CD14-positive monocyte (primary cell): Measurements from ENCODE around the gene NOP14. TPM values are rescaled to one million over a fixed set of nuclear protein-coding genes. Genes with fewer than 3 reads are reported as not detected.
A peak's percentile ranks its signal among the peaks of the same experiment; 100 is the strongest.
"Not testable (repeated sequence)": the region's sequence is repeated elsewhere in the genome, so short reads cannot be mapped to it uniquely, and the experiment has no call there.

Source experiments
- DNase-seq, 3 donors: peaks; one replicate each; pipeline ENCODE4 v3.0.0-alpha.2; 2011 to 2022
- H2AFZ ChIP-seq: 2 replicates; pipeline ENCODE4 v1.6.0; 2012; ENCODE audit warnings: mild to moderate bottlenecking, low read depth, low read length, inconsistent platforms; ENCODE audit not compliant: insufficient read depth, poor library complexity, severe bottlenecking
- H3K27ac ChIP-seq, 2 donors: 1 replicate in 1 of 2; 2 replicates in 1 of 2; pipeline ENCODE4 v1.5.1; 2012 to 2013; ENCODE audit warnings: low read length in 2 of 2, control low read depth in 1 of 2, inconsistent platforms in 1 of 2, low read depth in 1 of 2, mild to moderate bottlenecking in 1 of 2
- H3K27me3 ChIP-seq, 2 donors: one replicate each; pipeline versions ENCODE4 v1.6.0 to v1.6.1; 2011 to 2013; ENCODE audit warnings: low read length in 2 of 2; ENCODE audit not compliant: control insufficient read depth in 2 of 2, insufficient read depth in 2 of 2
- H3K36me3 ChIP-seq, 2 donors: replicated peaks in 1 of 2; 1 replicate in 1 of 2; 2 replicates in 1 of 2; pipeline versions ENCODE4 v1.5.1 to v1.6.1; 2012 to 2013; ENCODE audit warnings: low read length in 2 of 2, control low read depth in 1 of 2, inconsistent platforms in 1 of 2, mild to moderate bottlenecking in 1 of 2; ENCODE audit not compliant: insufficient read depth in 2 of 2, control insufficient read depth in 1 of 2
- H3K4me1 ChIP-seq, 2 donors: 1 replicate in 1 of 2; 2 replicates in 1 of 2; pipeline versions ENCODE4 v1.5.1 to v1.6.1; 2012 to 2013; ENCODE audit warnings: low read length in 2 of 2, control low read depth in 1 of 2, inconsistent platforms in 1 of 2, mild to moderate bottlenecking in 1 of 2, moderate library complexity in 1 of 2; ENCODE audit not compliant: insufficient read depth in 2 of 2, control insufficient read depth in 1 of 2
- H3K4me2 ChIP-seq: replicated peaks from 2 replicates; pipeline ENCODE3; 2012; ENCODE audit warnings: low read length, moderate library complexity, mild to moderate bottlenecking; ENCODE audit not compliant: poor library complexity, severe bottlenecking; ENCODE audit errors: extremely low read depth
- H3K4me3 ChIP-seq, 3 experiments: fragments of 200-600 bp in 1 of 3; sonication (generic) in 1 of 3; replicated peaks in 1 of 3; 1 replicate in 2 of 3; 2 replicates in 1 of 3; pipeline ENCODE4 v1.5.1; 2011 to 2013; ENCODE audit warnings: low read length in 3 of 3, mild to moderate bottlenecking in 3 of 3, control low read depth in 2 of 3, low read depth in 2 of 3, inconsistent platforms in 1 of 3, moderate library complexity in 1 of 3
- H3K79me2 ChIP-seq: 2 replicates; pipeline ENCODE4 v1.6.0; 2012; ENCODE audit warnings: mild to moderate bottlenecking, control low read depth, inconsistent platforms, low read length, moderate library complexity; ENCODE audit not compliant: insufficient read depth
- H3K9ac ChIP-seq: 2 replicates; pipeline ENCODE4 v1.6.0; 2017; ENCODE audit warnings: low read length, mild to moderate bottlenecking; ENCODE audit not compliant: insufficient read depth, poor library complexity, severe bottlenecking
- H3K9me3 ChIP-seq, 2 donors: replicated peaks in 1 of 2; 1 replicate in 1 of 2; 2 replicates in 1 of 2; pipeline versions ENCODE4 v1.5.1 to v1.6.1; 2012 to 2013; ENCODE audit warnings: low read length in 2 of 2, control low read depth in 1 of 2; ENCODE audit not compliant: control insufficient read depth in 1 of 2, insufficient read depth in 1 of 2
- H4K20me1 ChIP-seq: 2 replicates; pipeline ENCODE4 v1.6.0; 2012; ENCODE audit warnings: mild to moderate bottlenecking, low read length, control low read depth, moderate library complexity; ENCODE audit not compliant: insufficient read depth
- H3K27ac Mint-ChIP-seq, 7 donors: one replicate each; pipeline ENCODE4 v1.8.0; 2020; ENCODE audit warnings: mild to moderate bottlenecking in 7 of 7, mixed read lengths in 7 of 7, moderate library complexity in 6 of 7, inconsistent platforms in 2 of 7
- H3K27me3 Mint-ChIP-seq, 3 donors: one replicate each; pipeline ENCODE4 v1.8.0; 2021 to 2022; ENCODE audit warnings: low read depth in 3 of 3, mild to moderate bottlenecking in 3 of 3, mixed read lengths in 3 of 3, moderate library complexity in 3 of 3, inconsistent platforms in 1 of 3
- H3K36me3 Mint-ChIP-seq, 2 donors: one replicate each; pipeline ENCODE4 v1.8.0; 2020; ENCODE audit warnings: mixed read lengths in 2 of 2, inconsistent platforms in 1 of 2, mild to moderate bottlenecking in 1 of 2
- H3K4me1 Mint-ChIP-seq: one replicate; pipeline ENCODE4 v1.8.0; 2020; ENCODE audit warnings: mild to moderate bottlenecking, mixed read lengths
- H3K4me3 Mint-ChIP-seq, 2 donors: one replicate each; pipeline ENCODE4 v1.8.0; 2020; ENCODE audit warnings: mild to moderate bottlenecking in 2 of 2, mixed read lengths in 2 of 2, moderate library complexity in 1 of 2
- H3K9me3 Mint-ChIP-seq, 7 donors: one replicate each; pipeline ENCODE4 v1.8.0; 2020 to 2022; ENCODE audit warnings: mixed read lengths in 7 of 7, mild to moderate bottlenecking in 6 of 7, moderate library complexity in 6 of 7, inconsistent platforms in 2 of 7
- WGBS: methylation state at CpG from one replicate; pipeline ENCODE4 v1.1.5; 2013; ENCODE audit warnings: missing lambda C conversion rate; ENCODE audit not compliant: insufficient coverage; 5-methylcytosine and 5-hydroxymethylcytosine counted together
- intact Hi-C, 2 donors: fragments of 100-400 bp; cut with micrococcal nuclease; formaldehyde crosslinking; loops; one replicate each; pipeline versions ENCODE4 v1.15.0 to v1.15.1; 2023
- polyA plus RNA-seq, 3 donors: library from polyadenylated mRNA; depleted of rRNA in 1 of 3; unstranded in 2 of 3; stranded (reverse) in 1 of 3; fragments of 300-500 nt in 2 of 3; fragments of >200 nt in 1 of 3; fragmentation: Illumina TruSeq in 2 of 3; gene quantifications; 1 replicate in 2 of 3; 2 replicates in 1 of 3; pipeline ENCODE4 v1.2.3, GENCODE V29; 2012 to 2021
- TF ChIP-seq, protein P1 (sequence below): fragments of 200-600 bp; IDR thresholded peaks from one replicate; pipeline ENCODE4 v1.8.0; 2022; ENCODE audit warnings: antibody characterized with exemption, mild to moderate bottlenecking

NOP14 gene
- polyA plus RNA-seq, 3 donors: 3.9 to 6.2 (median 4.3) TPM

- Mint-ChIP-seq H3K9me3 (peaks cover 0 to 1% (median 0%) of the 10 kb centered on the region in 7 donors), H3K4me1 (no peaks in the 10 kb centered on the region), H3K27ac (peak overlapping the region in 3 of 7 donors; percentile 3 to 44 (median 36)), H3K36me3 (peaks cover 80 to 100% of the 10 kb centered on the region in 2 donors), H3K4me3 (no peak overlapping the region), H3K27me3 (peaks cover 0 to 2% (median 0%) of the 10 kb centered on the region in 3 donors)
- no peaks in the 10 kb centered on the region for H3K79me2 ChIP-seq
- peaks cover 90 to 98% of the 10 kb centered on the region in 2 donors for H3K36me3 ChIP-seq
- intact Hi-C loops: no loop called here
- no peak overlapping the region for H2AFZ ChIP-seq
- WGBS: 95% methylated on average over 12 of the region's 19 CpGs
- no peak overlapping the region for H3K9ac ChIP-seq
- no peak overlapping the region for H3K4me2 ChIP-seq
- DNase-seq: no peak
- H3K27me3 ChIP-seq: no peaks in the 10 kb centered on the region
- TF ChIP-seq, protein P1, sequence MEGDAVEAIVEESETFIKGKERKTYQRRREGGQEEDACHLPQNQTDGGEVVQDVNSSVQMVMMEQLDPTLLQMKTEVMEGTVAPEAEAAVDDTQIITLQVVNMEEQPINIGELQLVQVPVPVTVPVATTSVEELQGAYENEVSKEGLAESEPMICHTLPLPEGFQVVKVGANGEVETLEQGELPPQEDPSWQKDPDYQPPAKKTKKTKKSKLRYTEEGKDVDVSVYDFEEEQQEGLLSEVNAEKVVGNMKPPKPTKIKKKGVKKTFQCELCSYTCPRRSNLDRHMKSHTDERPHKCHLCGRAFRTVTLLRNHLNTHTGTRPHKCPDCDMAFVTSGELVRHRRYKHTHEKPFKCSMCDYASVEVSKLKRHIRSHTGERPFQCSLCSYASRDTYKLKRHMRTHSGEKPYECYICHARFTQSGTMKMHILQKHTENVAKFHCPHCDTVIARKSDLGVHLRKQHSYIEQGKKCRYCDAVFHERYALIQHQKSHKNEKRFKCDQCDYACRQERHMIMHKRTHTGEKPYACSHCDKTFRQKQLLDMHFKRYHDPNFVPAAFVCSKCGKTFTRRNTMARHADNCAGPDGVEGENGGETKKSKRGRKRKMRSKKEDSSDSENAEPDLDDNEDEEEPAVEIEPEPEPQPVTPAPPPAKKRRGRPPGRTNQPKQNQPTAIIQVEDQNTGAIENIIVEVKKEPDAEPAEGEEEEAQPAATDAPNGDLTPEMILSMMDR: no peak
- no peak overlapping the region for H3K27ac ChIP-seq
- no peaks in the 10 kb centered on the region for H3K4me1 ChIP-seq
- no peak overlapping the region for H3K4me3 ChIP-seq
- H3K9me3 ChIP-seq: no peaks in the 10 kb centered on the region
- peaks cover 5% of the 10 kb centered on the region for H4K20me1 ChIP-seq
Measured at GRCh38 chr4:2946812-2947600, 16.2 kb downstream of the NOP14 start.

DNA sequence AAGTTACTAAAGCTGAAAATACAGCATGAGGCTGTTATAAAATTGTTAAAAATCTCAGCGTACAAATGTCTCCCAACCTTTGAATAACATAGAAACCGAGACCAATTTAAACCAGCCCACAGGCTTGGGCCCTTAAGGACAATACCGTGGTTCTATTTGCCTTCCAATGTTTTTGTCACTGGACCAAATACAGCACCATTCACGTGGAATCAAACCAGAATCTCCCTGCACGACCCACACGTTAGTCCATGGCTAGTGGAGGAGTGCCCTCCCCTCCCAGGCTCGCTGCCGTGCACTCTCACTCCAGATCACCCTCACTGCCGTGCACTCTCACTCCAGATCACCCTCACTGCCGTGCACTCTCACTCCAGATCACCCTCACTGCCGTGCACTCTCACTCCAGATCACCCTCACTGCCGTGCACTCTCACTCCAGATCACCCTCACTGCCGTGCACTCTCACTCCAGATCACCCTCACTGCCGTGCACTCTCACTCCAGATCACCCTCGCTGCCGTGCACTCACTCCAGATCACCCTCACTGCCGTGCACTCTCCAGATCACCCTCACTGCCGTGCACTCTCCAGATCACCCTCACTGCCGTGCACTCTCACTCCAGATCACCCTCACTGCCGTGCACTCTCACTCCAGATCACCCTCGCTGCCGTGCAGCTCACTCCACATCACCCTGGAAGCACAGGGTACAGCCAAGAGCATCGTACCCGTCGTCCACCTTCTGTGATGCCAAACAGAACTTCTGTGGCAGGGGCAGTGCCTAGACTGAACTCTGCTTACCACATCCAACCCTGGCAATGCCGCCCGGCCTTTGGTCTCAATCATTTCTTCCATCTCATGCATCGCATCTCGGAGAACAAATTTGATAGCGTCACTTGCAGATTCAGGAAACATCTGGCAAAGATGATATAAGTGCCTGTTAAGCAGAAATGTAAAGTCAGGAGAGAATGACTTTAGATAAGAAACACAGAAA is 17.3 kb downstream of the NOP14 start:
- H3K9me3 ChIP-seq, DNase-seq, H3K27me3 Mint-ChIP-seq, H3K9ac ChIP-seq, H3K4me1 ChIP-seq, H2AFZ ChIP-seq, H3K4me1 Mint-ChIP-seq, H3K27ac ChIP-seq, H3K4me3 Mint-ChIP-seq, H3K27me3 ChIP-seq, H3K9me3 Mint-ChIP-seq, H3K4me3 ChIP-seq, intact Hi-C loops, H3K27ac Mint-ChIP-seq, H3K79me2 ChIP-seq, H3K4me2 ChIP-seq, H4K20me1 ChIP-seq: not testable (repeated sequence)
- peaks cover 81 to 100% of the 10 kb centered on the region in 2 donors for H3K36me3 Mint-ChIP-seq
- 99% methylated on average over 20 of the region's 30 CpGs for whole genome bisulfite sequencing
- peaks cover 90 to 98% of the 10 kb centered on the region in 2 donors for H3K36me3 ChIP-seq
